K562 (cell line): Measurements from ENCODE around the gene CACNG3. TPM values are rescaled to one million over a fixed set of nuclear protein-coding genes. Genes with fewer than 3 reads are reported as not detected.

Experiments used
- ATAC-seq: fragments of 200-7000 bp; cut with Tn5 transposase; 3 replicates; pipeline ENCODE4 v1.9.1; 2020; ENCODE audit warnings: moderate library complexity
- BruUV-seq: library from RNA; stranded (reverse); fragments of 400-500 nt; replicated peaks from 2 replicates; lab custom pipeline; 2021; lab: Mats Ljungman, UMichigan
- CTCF ChIA-PET: fragments of 300-600 bp; formaldehyde crosslinking; extraction: SDS; loops from one replicate; lab custom pipeline; 2021; ENCODE audit warnings: low intra/inter-chr PET ratio; lab: Yijun Ruan, JAX
- POLR2A ChIA-PET: fragments of 300-600, 350-650 bp; sonication (Branson Sonifier 250); formaldehyde crosslinking; extraction: SDS; loops from one replicate; lab custom pipeline; 2021; ENCODE audit warnings: antibody characterized with exemption, inconsistent platforms; lab: Yijun Ruan, JAX
- DNase-seq, 4 experiments: peaks; one replicate each; pipeline versions ENCODE4 v3.0.0 to v3.0.0-alpha.2; 2011 to 2018; ENCODE audit warnings: low spot score in 3 of 4, mixed read lengths in 3 of 4; ENCODE audit errors: extremely low read depth in 1 of 4
- FAIRE-seq: peaks from 2 replicates; lab custom pipeline; 2011; peaks lifted over from hg19 to GRCh38; lab: Jason Lieb, UNC
- H2AFZ ChIP-seq: 2 replicates; pipeline ENCODE4 v1.6.0; 2011; ENCODE audit warnings: low read depth, low read length, control low read depth, inconsistent platforms
- H3K27ac ChIP-seq: fragments of 200-600 bp; 3 replicates; pipeline ENCODE4 v1.8.0; 2011; ENCODE audit warnings: low read depth, mild to moderate bottlenecking, control low read depth, inconsistent platforms, low read length, moderate library complexity, mixed read lengths; ENCODE audit errors: extremely low read depth
- H3K27me3 ChIP-seq, 2 experiments: fragments of 300-600 bp in 1 of 2; 2 replicates in 1 of 2; 3 replicates in 1 of 2; pipeline versions ENCODE4 v1.6.0 to v1.8.0; 2011; ENCODE audit warnings: inconsistent platforms in 2 of 2, low read length in 2 of 2, mild to moderate bottlenecking in 1 of 2, mixed read lengths in 1 of 2, moderate library complexity in 1 of 2; ENCODE audit not compliant: control insufficient read depth in 2 of 2, insufficient read depth in 2 of 2
- H3K36me3 ChIP-seq: fragments of 300-600 bp; 3 replicates; pipeline ENCODE4 v1.8.0; 2011; ENCODE audit warnings: mild to moderate bottlenecking, low read length, inconsistent platforms; ENCODE audit not compliant: control insufficient read depth, insufficient read depth
- H3K4me1 ChIP-seq, 2 experiments: fragments of 200-600 bp in 1 of 2; replicated peaks in 1 of 2; 2 replicates in 1 of 2; 3 replicates in 1 of 2; pipeline versions ENCODE4 v1.5.1 to v1.8.0; 2011; ENCODE audit warnings: inconsistent platforms in 2 of 2, low read length in 2 of 2, mild to moderate bottlenecking in 1 of 2, mixed read lengths in 1 of 2, moderate library complexity in 1 of 2; ENCODE audit not compliant: control insufficient read depth in 2 of 2, insufficient read depth in 2 of 2
- H3K4me2 ChIP-seq: 2 replicates; pipeline ENCODE4 v1.6.1; 2011; ENCODE audit warnings: low read length, control low read depth, inconsistent platforms, mixed read lengths; ENCODE audit not compliant: insufficient read depth
- H3K4me3 ChIP-seq: fragments of 200-600 bp; sonication (generic), shearing (Covaris generic); 2 replicates; pipeline ENCODE4 v1.5.1; 2016; ENCODE audit warnings: control low read depth, inconsistent platforms
- H3K79me2 ChIP-seq: fragments of 200-600 bp; 3 replicates; pipeline ENCODE4 v1.8.0; 2011; ENCODE audit warnings: low read length, inconsistent platforms; ENCODE audit not compliant: control insufficient read depth, insufficient read depth
- H3K9ac ChIP-seq, 2 experiments: 2 replicates each; pipeline versions ENCODE4 v1.6.0 to v1.6.1; 2011; ENCODE audit warnings: low read depth in 2 of 2, low read length in 2 of 2, control low read depth in 1 of 2, inconsistent platforms in 1 of 2, mild to moderate bottlenecking in 1 of 2, mixed read lengths in 1 of 2; ENCODE audit not compliant: insufficient read depth in 1 of 2
- H3K9me1 ChIP-seq: one replicate; pipeline ENCODE4 v1.6.0; 2011; ENCODE audit warnings: inconsistent platforms, mild to moderate bottlenecking, low read length, moderate library complexity; ENCODE audit not compliant: control insufficient read depth, insufficient read depth
- H3K9me3 ChIP-seq: replicated peaks from 2 replicates; pipeline ENCODE4 v1.5.1; 2011; ENCODE audit warnings: low read depth, low read length, inconsistent platforms; ENCODE audit not compliant: control insufficient read depth, insufficient read depth
- H4K20me1 ChIP-seq: replicated peaks from 2 replicates; pipeline ENCODE4 v1.6.1; 2011; ENCODE audit warnings: low read length, inconsistent platforms, mixed read lengths; ENCODE audit not compliant: control insufficient read depth, insufficient read depth
- C11orf30 ChIP-seq: fragments of 450-650 bp; IDR thresholded peaks from 2 replicates; pipeline ENCODE4 v1.6.1; 2016; ENCODE audit warnings: low read depth, mild to moderate bottlenecking
- GTF2F1 ChIP-seq: IDR thresholded peaks from 2 replicates; pipeline ENCODE4 v1.6.1; 2011; ENCODE audit warnings: low read depth, low read length, improper control_type of control experiment
- IRF2 ChIP-seq: sonication (generic); formaldehyde crosslinking; IDR thresholded peaks from 2 replicates; pipeline ENCODE4 v1.8.1; 2022; ENCODE audit warnings: mild to moderate bottlenecking, missing genetic modification reagents
- MIER1 ChIP-seq: fragments of 450-650 bp; IDR thresholded peaks from 2 replicates; pipeline ENCODE4 v1.6.1; 2016; ENCODE audit warnings: antibody characterized with exemption, mild to moderate bottlenecking, low read depth
- MTF1 ChIP-seq: fragments of 250-450 bp; sonication (Bioruptor Pico); IDR thresholded peaks from 2 replicates; pipeline ENCODE4 v1.9.0; 2021; ENCODE audit warnings: moderate library complexity, mild to moderate bottlenecking, inconsistent platforms, borderline replicate concordance
- PURB ChIP-seq: sonication (generic); formaldehyde crosslinking; IDR thresholded peaks from 2 replicates; pipeline ENCODE4 v1.9.0; 2021; ENCODE audit warnings: low read depth, mild to moderate bottlenecking, missing genetic modification reagents
- SUPT5H ChIP-seq: fragments of 450-650 bp; IDR thresholded peaks from 2 replicates; pipeline ENCODE4 v1.6.1; 2016
- WGBS: fragments of 100-300 bp; shearing (Covaris generic); methylation state at CpG from one replicate; pipeline ENCODE4 v1.1.6; 2016; ENCODE audit warnings: low coverage, mixed read lengths; ENCODE audit not compliant: insufficient coverage; ENCODE audit errors: missing lambda C conversion rate; 5-methylcytosine and 5-hydroxymethylcytosine counted together
- in situ Hi-C: fragments of 300-500 bp; cut with MboI; formaldehyde crosslinking; loops from 4 replicates; pipeline ENCODE4 v1.15.0; 2018; ENCODE audit warnings: inconsistent platforms, mixed read lengths
- intact Hi-C: fragments of 100-400 bp; cut with micrococcal nuclease; formaldehyde crosslinking; loops from 2 replicates; pipeline ENCODE4 v1.14.2; 2022
- polyA plus RNA-seq, 8 experiments: library from polyadenylated mRNA; depleted of rRNA in 4 of 8; stranded (reverse) in 5 of 8; unstranded in 3 of 8; fragments of >200 nt; fragmentation: Nextera tagmentation in 2 of 8; fragmentation: Illumina TruSeq in 1 of 8; extraction: Ambion mirVana in 2 of 8; extraction: Trizol in 1 of 8; gene quantifications; 2 replicates each; pipeline versions ENCODE4 v1.2.1 to v1.2.3, GENCODE V29; 2011 to 2014; ENCODE audit warnings: inconsistent platforms in 1 of 8, missing spikeins in 1 of 8
- total RNA-seq, 7 experiments: library from RNA; depleted of rRNA in 6 of 7; stranded (reverse); fragments of >200 nt in 6 of 7; fragmentation: Illumina TruSeq in 2 of 7; extraction: Trizol in 2 of 7; gene quantifications; 2 replicates each; pipeline versions ENCODE4 v1.2.1 to v1.2.3, GENCODE V29; 2011 to 2021; ENCODE audit warnings: low replicate concordance in 1 of 7
- TF ChIP-seq, protein P1 (sequence below): conservative IDR thresholded peaks from 2 replicates; pipeline ENCODE4 v1.6.1; 2011; ENCODE audit warnings: low read depth, mild to moderate bottlenecking, low read length; ENCODE audit not compliant: control insufficient read depth
- TF ChIP-seq, protein P2 (sequence below): fragments of 450-650 bp; IDR thresholded peaks from 2 replicates; pipeline ENCODE4 v1.6.1; 2018; ENCODE audit warnings: mild to moderate bottlenecking, low read depth; ENCODE audit not compliant: partially characterized antibody

The CACNG3 gene
- total and polyA plus RNA-seq, 9 of the 15 experiments (the other 6 are each of a cell fraction or from before 2014, with no cell fraction given) = not detected

DNA sequence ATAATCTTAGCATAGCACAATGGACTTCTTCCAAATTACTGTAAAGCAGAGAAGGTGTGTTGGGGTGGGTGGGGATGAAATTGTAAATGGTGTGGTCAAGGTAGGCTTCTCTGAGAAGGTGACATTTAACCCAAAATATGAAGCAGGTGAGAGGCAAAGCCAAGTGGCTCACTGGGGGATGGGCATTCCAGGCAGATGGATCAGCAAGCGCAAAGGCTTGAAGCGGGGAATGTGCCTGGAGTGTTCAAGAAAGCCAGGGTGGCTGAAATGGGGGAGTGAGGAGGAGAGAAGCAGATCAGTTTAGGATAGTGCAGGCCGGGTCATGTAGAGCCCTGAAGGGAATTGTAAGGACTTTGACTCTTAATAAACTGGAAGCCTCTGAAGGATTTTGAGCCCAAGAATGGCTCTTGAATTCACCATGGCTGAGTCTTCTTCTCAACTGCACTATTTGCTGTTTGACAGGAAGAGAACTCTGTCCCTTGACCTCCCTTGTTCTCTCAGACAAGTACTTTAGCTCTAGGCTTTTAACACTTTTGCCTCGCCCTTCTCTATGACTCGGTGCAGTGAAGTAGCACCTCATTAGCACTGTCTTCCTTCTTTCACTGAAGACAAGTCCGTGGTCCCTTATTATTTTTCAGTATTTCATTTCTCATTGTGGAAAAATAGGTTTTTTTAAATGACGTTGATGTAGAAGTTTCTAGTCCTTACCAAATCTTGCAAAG is 14.7 kb downstream of the CACNG3 start:
- no peaks in the 10 kb centered on the region for H3K4me1 ChIP-seq
- H3K27ac ChIP-seq = no peak overlapping the region
- H3K9ac ChIP-seq = no peak overlapping the region
- no peak overlapping the region for H3K4me3 ChIP-seq
- no peaks in the 10 kb centered on the region for H3K79me2 ChIP-seq
- H4K20me1 ChIP-seq = no peaks in the 10 kb centered on the region
- in situ Hi-C loops = no loop called here
- CTCF ChIA-PET = no interaction called here
- WGBS = 1% methylated on average over 7 of the region's 7 CpGs
- H3K9me1 ChIP-seq = no peaks in the 10 kb centered on the region
- POLR2A ChIA-PET = interaction anchor here (1.1 to 1.3 kb wide), 2 partner anchors 9 to 10 kb away, joined by 3 read pairs; no protein-coding TSS in a partner anchor
- DNase-seq (no peak), ATAC-seq (no peak), FAIRE-seq (no peak)
- H3K36me3 ChIP-seq = no peaks in the 10 kb centered on the region
- no TSS peak for BruUV-seq
- H3K4me2 ChIP-seq = no peak overlapping the region
- no peak overlapping the region for H2AFZ ChIP-seq
- no peaks in the 10 kb centered on the region for H3K9me3 ChIP-seq
- TF ChIP-seq IRF2 (CRISPR knock-in tag) = no peak
- no peak for TF ChIP-seq GTF2F1
- TF ChIP-seq SUPT5H = no peak
- TF ChIP-seq, protein P1, sequence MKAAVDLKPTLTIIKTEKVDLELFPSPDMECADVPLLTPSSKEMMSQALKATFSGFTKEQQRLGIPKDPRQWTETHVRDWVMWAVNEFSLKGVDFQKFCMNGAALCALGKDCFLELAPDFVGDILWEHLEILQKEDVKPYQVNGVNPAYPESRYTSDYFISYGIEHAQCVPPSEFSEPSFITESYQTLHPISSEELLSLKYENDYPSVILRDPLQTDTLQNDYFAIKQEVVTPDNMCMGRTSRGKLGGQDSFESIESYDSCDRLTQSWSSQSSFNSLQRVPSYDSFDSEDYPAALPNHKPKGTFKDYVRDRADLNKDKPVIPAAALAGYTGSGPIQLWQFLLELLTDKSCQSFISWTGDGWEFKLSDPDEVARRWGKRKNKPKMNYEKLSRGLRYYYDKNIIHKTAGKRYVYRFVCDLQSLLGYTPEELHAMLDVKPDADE = no peak
- no peak for TF ChIP-seq MIER1
- TF ChIP-seq, protein P2, sequence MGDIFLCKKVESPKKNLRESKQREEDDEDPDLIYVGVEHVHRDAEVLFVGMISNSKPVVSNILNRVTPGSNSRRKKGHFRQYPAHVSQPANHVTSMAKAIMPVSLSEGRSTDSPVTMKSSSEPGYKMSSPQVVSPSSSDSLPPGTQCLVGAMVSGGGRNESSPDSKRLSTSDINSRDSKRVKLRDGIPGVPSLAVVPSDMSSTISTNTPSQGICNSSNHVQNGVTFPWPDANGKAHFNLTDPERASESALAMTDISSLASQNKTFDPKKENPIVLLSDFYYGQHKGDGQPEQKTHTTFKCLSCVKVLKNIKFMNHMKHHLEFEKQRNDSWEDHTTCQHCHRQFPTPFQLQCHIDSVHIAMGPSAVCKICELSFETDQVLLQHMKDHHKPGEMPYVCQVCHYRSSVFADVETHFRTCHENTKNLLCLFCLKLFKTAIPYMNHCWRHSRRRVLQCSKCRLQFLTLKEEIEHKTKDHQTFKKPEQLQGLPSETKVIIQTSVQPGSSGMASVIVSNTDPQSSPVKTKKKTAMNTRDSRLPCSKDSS = no peak
- no peak for TF ChIP-seq MTF1 (CRISPR knock-in tag)
- TF ChIP-seq C11orf30 = no peak
- TF ChIP-seq PURB (CRISPR knock-in tag) = no peak
- TF ChIP-seq, all 486 proteins: peak for 0
- H3K27me3 ChIP-seq = peaks cover 0 to 18% of the 10 kb centered on the region in 2 experiments; a peak in 3 of 5 replicates
- intact Hi-C loops = no loop called here
